Iris pigment epithelial cell (primary cell): Measurements from ENCODE around the gene ANKRD31.

Experiments used
- DNase-seq: peaks from one replicate; pipeline ENCODE4 v3.0.0-alpha.2; 2011; ENCODE audit warnings: low read depth

Gene ANKRD31

DNA sequence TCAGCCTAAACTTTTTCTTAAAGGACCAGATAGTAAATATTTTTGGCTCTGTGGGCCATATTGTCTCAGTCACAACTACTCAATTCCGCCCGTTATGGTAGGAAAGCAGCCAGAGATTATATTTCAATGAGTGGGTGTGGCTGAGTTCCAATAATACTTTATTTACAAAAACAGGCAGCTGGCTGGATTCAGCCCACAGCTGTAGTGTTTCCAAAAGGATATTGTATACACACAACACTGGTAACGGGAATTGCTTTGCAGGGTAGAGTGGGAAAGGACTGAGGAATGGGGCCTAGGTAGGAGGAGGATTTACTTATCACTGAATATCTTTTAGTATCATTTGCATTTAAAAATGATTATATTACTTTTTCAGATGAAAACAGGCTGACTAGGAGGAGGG is 205.3 kb downstream of the ANKRD31 start:
- no peak for DNase-seq

GRCh38 chr5:75028090-75028489 is 208.6 kb downstream of the ANKRD31 start:
- no peak for DNase-seq

DNA sequence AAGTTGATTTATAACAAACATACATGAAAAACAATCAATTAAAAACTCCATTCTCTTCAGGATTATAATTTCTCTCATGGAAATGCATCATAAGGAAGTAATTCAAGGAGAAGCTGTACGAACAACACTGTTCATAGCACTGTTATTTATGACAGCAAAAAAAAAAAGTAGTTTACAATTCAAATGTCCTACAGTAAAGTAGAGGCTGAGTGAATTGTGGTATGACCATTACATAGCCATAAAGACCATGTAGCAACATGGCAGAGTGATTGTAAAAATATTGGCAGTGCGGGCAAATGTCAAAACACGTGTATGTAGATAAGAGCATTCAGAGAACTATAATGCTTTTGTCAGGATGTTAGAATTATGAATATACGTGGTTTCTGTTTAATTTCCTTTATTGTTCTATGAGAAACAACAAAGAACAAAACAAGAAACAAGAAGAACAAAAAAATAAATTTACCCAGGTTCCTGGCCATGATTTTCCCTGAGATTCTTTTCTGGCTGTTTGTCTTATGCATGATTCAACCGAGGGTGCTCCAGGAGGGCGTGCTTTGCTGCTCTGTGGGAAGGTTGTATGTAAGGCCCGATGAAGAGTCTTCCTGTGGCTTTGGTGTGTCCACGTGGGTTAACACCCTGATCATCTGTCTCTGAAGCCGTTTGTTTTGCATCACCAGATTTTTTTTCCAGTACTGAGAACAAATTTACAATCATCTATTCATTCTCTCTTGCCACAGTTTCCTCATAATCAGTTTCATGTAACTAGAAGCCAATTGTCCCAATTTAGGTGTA is 213.1 kb downstream of the ANKRD31 start:
- peak; percentile 9 for DNase-seq

DNA sequence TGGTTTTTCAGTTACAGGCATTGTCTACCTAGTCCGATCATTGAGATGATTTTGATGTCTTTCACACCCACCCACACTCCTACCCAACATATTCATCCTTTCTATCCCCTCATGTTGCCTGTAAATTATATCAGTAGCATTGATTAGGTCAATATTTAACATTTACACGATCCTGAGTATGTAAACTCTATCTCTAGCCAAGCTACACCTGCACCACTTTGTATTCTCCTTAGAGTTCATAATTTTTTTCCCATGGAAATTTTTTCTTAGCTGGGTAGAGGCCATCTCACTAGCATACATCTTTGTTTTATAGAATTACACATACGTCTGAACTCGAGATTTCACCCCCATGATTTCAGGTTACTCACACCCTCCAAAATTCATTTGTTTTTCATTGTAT is 214.9 kb downstream of the ANKRD31 start:
- DNase-seq: no peak

DNA sequence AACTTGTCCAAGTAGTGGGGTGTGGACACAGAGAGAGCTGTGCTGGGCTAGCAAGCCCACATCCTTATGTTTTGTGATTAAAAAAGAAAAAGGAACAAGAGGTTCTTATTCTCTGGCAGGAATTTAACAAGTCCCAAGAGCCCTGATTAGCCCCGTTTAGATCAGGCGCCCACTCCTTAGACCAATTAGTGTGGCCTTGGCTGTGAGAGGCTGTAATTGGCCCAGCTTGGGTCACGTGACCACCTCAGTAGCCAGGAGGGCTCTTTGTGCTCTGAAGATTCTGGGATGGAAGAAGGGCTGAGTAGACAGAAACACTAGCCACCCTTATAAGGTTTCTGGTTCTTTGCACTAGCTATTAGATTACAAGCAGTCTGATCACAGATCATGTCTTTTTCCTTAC is 215.5 kb downstream of the ANKRD31 start:
- no peak for DNase-seq

GRCh38 chr5:75020016-75020656 is 216.5 kb downstream of the ANKRD31 start:
- no peak for DNase-seq

DNA sequence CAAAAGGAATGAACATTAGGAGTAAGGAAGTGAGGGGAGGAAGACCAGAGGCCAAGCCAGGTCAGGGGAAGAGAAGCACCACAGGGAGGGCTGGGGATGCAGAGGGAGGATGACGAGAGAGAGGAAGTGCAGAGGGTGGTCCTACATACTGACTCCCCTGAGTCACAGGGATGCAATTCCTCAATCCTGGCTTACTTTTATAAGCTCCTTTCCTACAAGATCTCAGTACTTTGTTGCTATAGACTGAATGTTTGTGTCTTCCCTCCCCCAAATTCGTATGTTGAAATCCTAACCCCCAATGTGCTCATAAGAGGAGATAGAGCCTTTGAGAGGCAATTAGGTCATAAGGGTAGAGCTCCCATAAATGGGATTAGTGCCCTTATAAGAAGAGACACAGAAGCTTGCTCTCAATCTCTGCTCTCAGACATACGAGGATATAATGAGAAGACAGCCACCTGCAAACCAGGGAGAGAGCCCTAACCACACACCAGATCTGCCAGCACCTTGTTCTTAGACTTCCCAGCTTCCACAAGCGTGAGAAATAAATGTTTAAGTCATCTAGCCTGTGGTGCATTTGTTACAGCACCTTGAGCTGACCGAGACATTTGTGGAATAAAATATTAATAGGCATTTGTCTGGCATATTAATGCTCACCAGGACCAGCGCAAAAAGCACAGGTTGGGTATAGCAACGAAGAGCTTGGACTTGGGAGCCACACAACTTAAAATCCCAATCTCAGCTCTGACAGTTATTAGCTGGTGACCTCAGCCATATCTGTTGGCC is 217.7 kb downstream of the ANKRD31 start:
- no peak for DNase-seq
